Measurements from ENCODE around the gene PRUNE2. TPM values are rescaled to one million over a fixed set of nuclear protein-coding genes. Genes with fewer than 3 reads are reported as not detected.

The PRUNE2 gene
- total and polyA plus RNA-seq, 2 of the 8 experiments (the other 6 are each of a cell fraction or from before 2014, with no cell fraction given): 5.5 to 13.3 TPM

DNA sequence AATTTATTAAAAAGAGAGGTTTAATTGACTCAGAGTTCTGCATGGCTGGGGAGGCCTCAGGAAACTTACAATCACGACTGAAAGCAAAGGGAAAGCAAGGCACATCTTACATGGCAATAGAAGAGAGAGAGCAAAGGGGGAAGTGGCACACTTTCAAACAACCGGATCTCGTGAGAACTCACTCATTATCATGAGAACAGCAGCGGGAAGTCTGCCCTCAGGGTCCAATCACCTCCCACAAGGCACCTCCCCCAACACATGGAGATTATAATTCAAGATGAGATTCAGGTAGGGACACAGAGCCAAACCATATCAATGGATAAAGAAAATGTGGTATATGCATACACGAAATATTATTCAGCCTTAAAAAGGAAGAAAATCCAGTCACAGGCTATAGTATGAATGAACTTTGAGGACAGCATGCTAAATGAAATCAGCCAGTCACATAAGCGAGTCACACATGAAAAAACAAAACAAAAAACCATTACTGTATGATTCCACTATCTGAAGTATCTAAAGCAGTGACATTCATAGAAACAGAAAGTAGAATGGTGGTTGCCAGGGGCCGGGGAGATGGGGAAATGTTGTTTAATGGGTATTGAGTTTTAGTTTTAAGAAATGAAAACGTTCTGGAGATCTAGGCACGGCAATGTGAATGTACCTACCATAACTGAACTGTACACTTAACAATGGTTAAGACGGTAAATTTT, 225.0 kb downstream of the PRUNE2 start:
- Histone ChIP-seq H3K23ac (ENCODE audit: insufficient read length) (no peak overlapping the region), H3K9me3 (ENCODE audit: insufficient read depth in 2 of 2, low read depth in 1 of 2, low read length in 1 of 2) (no peaks in the 10 kb centered on the region), H3K14ac (ENCODE audit: insufficient read length) (no peak overlapping the region), H3K27ac (ENCODE audit: low read depth, low read length) (no peak overlapping the region), H4K91ac (replicated peaks; ENCODE audit: insufficient read length, low read length) (no peak overlapping the region), H4K8ac (ENCODE audit: extremely low read depth, insufficient read depth, low read length) (no peak overlapping the region), H3K36me3 (ENCODE audit: control insufficient read depth in 2 of 4, insufficient read depth in 4 of 4, low read length in 3 of 4) (no peaks in the 10 kb centered on the region), H2AK5ac (ENCODE audit: low read depth, low read length) (no peak overlapping the region), H3K79me1 (ENCODE audit: low read depth, low read length) (no peaks in the 10 kb centered on the region), H4K5ac (ENCODE audit: insufficient read length, low read depth, low read length) (no peak overlapping the region), H2BK15ac (ENCODE audit: low read length) (no peak overlapping the region), H3K79me2 (ENCODE audit: control insufficient read depth in 1 of 2, insufficient read depth in 2 of 2, low read length in 2 of 2) (no peaks in the 10 kb centered on the region), H3K27me3 (replicated peaks in 1 of 4; ENCODE audit: control insufficient read depth in 3 of 4, extremely low read depth in 1 of 4, insufficient read depth in 3 of 4, low read length in 3 of 4) (no peaks in the 10 kb centered on the region), H3K4ac (replicated peaks; ENCODE audit: insufficient read length, low read depth, low read length) (no peak overlapping the region), H3K9ac (replicated peaks in 1 of 4; ENCODE audit: extremely low read depth in 1 of 4, low read depth in 3 of 4, low read length in 3 of 4) (no peak overlapping the region), H2BK12ac (ENCODE audit: low read depth, low read length) (no peak overlapping the region), H4K20me1 (replicated peaks in 1 of 2; ENCODE audit: control insufficient read depth in 1 of 2, insufficient read depth in 2 of 2, low read length in 2 of 2) (no peaks in the 10 kb centered on the region), H3K4me3 (ENCODE audit: extremely low read depth in 1 of 4, insufficient read depth in 2 of 4, low read depth in 3 of 4, low read length in 4 of 4) (no peak overlapping the region), H2BK20ac (ENCODE audit: low read length) (no peak overlapping the region), H3K18ac (ENCODE audit: extremely low read depth, low read length) (no peak overlapping the region), H3K23me2 (ENCODE audit: low read depth, low read length) (no peaks in the 10 kb centered on the region), H2BK5ac (ENCODE audit: low read depth, low read length) (no peak overlapping the region), H3K4me2 (ENCODE audit: insufficient read depth in 1 of 2, low read depth in 2 of 2, low read length in 2 of 2) (no peak overlapping the region), H3K4me1 (replicated peaks in 1 of 4; ENCODE audit: control insufficient read depth in 3 of 4, insufficient read depth in 4 of 4, low read length in 3 of 4) (no peaks in the 10 kb centered on the region), H2BK120ac (replicated peaks; ENCODE audit: low read depth, low read length) (no peak overlapping the region), H3K56ac (replicated peaks; ENCODE audit: insufficient read length, low read depth, low read length) (no peak overlapping the region), H2AFZ (ENCODE audit: low read length) (no peak overlapping the region)
- ChIA-PET POLR2A (ENCODE audit: partially characterized antibody) (interaction anchor here (1.6 kb wide), 1 partner anchor 9 kb away, joined by 3 read pairs; no protein-coding TSS in a partner anchor), CTCF (ENCODE audit: partially characterized antibody) (interaction anchor here (0.6 to 1.1 kb wide), 5 partner anchors 10 to 261 kb away, joined by 3 to 4 read pairs (median 3); no protein-coding TSS in a partner anchor)
- TF ChIP-seq ATF2 (IDR thresholded peaks at IDR 0.05; ENCODE audit: low read length) (no peak), NRF1 (IDR thresholded peaks at IDR 0.05; ENCODE audit: low read depth, low read length) (no peak), RFX5 (IDR thresholded peaks at IDR 0.05; ENCODE audit: borderline replicate concordance, low read depth, low read length) (no peak)
- FAIRE-seq (no peak), DNase-seq (ENCODE audit: low read depth in 1 of 2, low spot score in 2 of 2) (no peak)
- 94% methylated on average over 10 of the region's 10 CpGs; no CpG with 5 or more reads in 1 of the 2 experiments for WGBS, 2 experiments (ENCODE audit: extremely low coverage in 1 of 2, insufficient coverage in 1 of 2, insufficient read length in 1 of 2, insufficient replicate concordance in 2 of 2, low coverage in 1 of 2, low lambda C conversion rate in 2 of 2, missing lambda C conversion rate in 1 of 2)

Measured in H1 (cell line).